Ovary (tissue), 9 donors: Measurements from ENCODE around the gene ADPRHL1. TPM values are rescaled to one million over a fixed set of nuclear protein-coding genes. Genes with fewer than 3 reads are reported as not detected.

ENCODE experiments used
- DNase-seq, 5 donors: peaks; one replicate each; pipeline ENCODE4 v3.0.0-alpha.2; 2019 to 2020
- H3K27ac ChIP-seq, 2 donors: fragments of 200-600 bp; one replicate each; pipeline versions ENCODE4 v1.5.1 to v1.8.0; 2019 to 2022
- H3K27me3 ChIP-seq: fragments of 200-600 bp; one replicate; pipeline ENCODE4 v1.8.0; 2022
- H3K36me3 ChIP-seq: fragments of 200-600 bp; sonication (generic); one replicate; pipeline ENCODE4 v1.5.1; 2019
- H3K4me1 ChIP-seq: one replicate; pipeline ENCODE4 v1.8.1; 2013; ENCODE audit warnings: mild to moderate bottlenecking, moderate library complexity; ENCODE audit not compliant: insufficient read depth
- H3K4me3 ChIP-seq: fragments of 200-600 bp; sonication (generic); one replicate; pipeline ENCODE4 v1.5.1; 2017
- H3K9me3 ChIP-seq, 2 donors: fragments of 200-600 bp in 1 of 2; sonication (generic) in 1 of 2; one replicate each; pipeline versions ENCODE4 v1.5.1 to v1.8.1; 2013 to 2019; ENCODE audit warnings: mild to moderate bottlenecking in 1 of 2, moderate library complexity in 1 of 2
- EP300 ChIP-seq: sonication (generic); formaldehyde crosslinking; IDR thresholded peaks from one replicate; pipeline ENCODE4 v1.6.1; 2017; ENCODE audit warnings: antibody characterized with exemption
- POLR2A ChIP-seq: fragments of 450-650 bp; IDR thresholded peaks from one replicate; pipeline ENCODE4 v1.6.1; 2017; ENCODE audit warnings: antibody characterized with exemption, mild to moderate bottlenecking, moderate library complexity
- WGBS, 3 donors: extraction: QIAGEN DNeasy Blood & Tissue Kit in 1 of 3; methylation state at CpG; one replicate each; pipeline versions ENCODE4 v1.1.5 to v1.1.7; 2013 to 2017; 5-methylcytosine and 5-hydroxymethylcytosine counted together
- intact Hi-C, 4 donors: fragments of 100-400 bp; cut with DNase I; formaldehyde crosslinking; loops; one replicate each; pipeline versions ENCODE4 v1.11.0 to v1.15.1; 2022 to 2023
- polyA plus RNA-seq, 2 donors: library from polyadenylated mRNA; stranded (reverse); fragments of 200-250 nt in 1 of 2; fragments of 350-450 nt in 1 of 2; fragmentation: Illumina TruSeq in 1 of 2; extraction: RNeasy Lipid Tissue Mini Kit (QIAGEN cat#74804) in 1 of 2; gene quantifications; one replicate each; pipeline ENCODE4 v1.2.3, GENCODE V29; 2013 to 2014
- total RNA-seq, 7 donors: library from RNA; depleted of rRNA in 2 of 7; stranded (reverse); fragments of >200 nt in 2 of 7; fragmentation: NEBNext Ultra II Directional in 3 of 7; extraction: Animal tissue kit (Norgen Biotek cat#: 25700) in 3 of 7; gene quantifications; one replicate each; pipeline versions ENCODE4 v1.1.0 to v1.2.4, GENCODE V29; 2016 to 2023
- TF ChIP-seq, protein P1 (sequence below), 3 donors: fragments of 450-650 bp in 2 of 3; fragments of 200-600 bp in 1 of 3; IDR thresholded peaks; one replicate each; pipeline versions ENCODE4 v1.5.1 to v1.8.0; 2016 to 2022; ENCODE audit warnings: antibody characterized with exemption in 3 of 3, mild to moderate bottlenecking in 1 of 3
- donor health status: DM: no; HTN: no; CAD: no; lungs with moderate emphysema.
- donor health status: DM: no; HTN: no; CAD: no.
- donor health status: Bipolar disorder and iron deficiency.
- donor health status: DM: yes; HTN: yes; CAD: no.
- donor health status: DM: no; HTN: no; CAD: no.
- donor health status: DM: yes; HTN: yes; CAD: no.

ADPRHL1 gene
- total and polyA plus RNA-seq, 9 donors: 1.6 to 5.0 (median 2.2) TPM

DNA sequence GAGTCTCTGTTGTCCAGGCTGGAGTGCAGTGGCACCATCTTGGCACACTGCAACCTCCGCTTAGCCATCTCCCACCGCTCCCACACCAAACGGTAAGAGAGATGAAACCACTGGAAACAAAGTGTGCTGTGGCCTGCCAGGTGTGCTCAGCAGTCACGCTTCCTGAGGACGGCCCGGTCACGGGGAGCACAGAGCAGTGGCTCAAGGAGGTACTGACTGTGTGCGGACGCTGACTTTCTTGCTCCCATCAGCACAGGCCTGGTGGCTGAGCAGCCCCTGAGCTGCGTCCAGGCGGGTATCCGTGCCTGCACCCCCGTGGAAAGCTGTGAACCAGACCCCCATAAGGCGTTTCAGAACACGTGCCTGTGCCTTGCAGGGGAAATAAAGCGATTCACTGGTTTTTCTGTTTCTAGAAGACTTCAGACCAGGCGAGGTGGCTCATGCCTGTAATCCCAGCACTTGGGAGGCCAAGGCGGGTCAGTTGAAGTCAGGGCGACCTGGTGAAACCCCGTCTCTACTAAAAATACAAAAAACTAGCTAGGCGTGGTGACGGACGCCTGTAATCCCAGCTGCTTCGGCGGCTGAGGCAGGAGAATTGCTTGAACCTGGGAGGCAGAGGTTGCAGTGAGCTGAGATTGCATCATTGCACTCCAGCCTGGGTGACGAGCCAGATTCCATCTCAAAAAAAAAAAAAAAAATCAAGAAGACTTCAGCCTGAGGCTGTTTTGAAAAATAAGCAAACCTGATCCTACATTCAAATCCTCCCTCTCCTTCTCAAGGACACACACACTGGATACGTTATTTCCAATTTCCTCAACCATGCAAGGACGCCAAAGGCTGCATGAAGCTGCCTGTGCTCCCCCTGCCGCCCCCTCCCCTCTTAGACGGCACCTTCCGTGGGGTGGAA, 25.5 kb downstream of the ADPRHL1 start:
- TF ChIP-seq, protein P1, sequence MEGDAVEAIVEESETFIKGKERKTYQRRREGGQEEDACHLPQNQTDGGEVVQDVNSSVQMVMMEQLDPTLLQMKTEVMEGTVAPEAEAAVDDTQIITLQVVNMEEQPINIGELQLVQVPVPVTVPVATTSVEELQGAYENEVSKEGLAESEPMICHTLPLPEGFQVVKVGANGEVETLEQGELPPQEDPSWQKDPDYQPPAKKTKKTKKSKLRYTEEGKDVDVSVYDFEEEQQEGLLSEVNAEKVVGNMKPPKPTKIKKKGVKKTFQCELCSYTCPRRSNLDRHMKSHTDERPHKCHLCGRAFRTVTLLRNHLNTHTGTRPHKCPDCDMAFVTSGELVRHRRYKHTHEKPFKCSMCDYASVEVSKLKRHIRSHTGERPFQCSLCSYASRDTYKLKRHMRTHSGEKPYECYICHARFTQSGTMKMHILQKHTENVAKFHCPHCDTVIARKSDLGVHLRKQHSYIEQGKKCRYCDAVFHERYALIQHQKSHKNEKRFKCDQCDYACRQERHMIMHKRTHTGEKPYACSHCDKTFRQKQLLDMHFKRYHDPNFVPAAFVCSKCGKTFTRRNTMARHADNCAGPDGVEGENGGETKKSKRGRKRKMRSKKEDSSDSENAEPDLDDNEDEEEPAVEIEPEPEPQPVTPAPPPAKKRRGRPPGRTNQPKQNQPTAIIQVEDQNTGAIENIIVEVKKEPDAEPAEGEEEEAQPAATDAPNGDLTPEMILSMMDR (IDR thresholded peaks at IDR 0.05): no peak
- no peak for TF ChIP-seq EP300
- no peak for TF ChIP-seq POLR2A
- Histone ChIP-seq H3K36me3 (no peaks in the 10 kb centered on the region), H3K27ac (no peak overlapping the region), H3K27me3 (no peaks in the 10 kb centered on the region), H3K4me1 (no peaks in the 10 kb centered on the region), H3K4me3 (no peak overlapping the region), H3K9me3 (no peaks in the 10 kb centered on the region)
- peak in 1 of 5 donors; percentile 12 for DNase-seq
- WGBS, 3 donors: 54 to 66% (median 60%) methylated on average over 31 of the region's 31 CpGs
- intact Hi-C loops: no loop called here

DNA sequence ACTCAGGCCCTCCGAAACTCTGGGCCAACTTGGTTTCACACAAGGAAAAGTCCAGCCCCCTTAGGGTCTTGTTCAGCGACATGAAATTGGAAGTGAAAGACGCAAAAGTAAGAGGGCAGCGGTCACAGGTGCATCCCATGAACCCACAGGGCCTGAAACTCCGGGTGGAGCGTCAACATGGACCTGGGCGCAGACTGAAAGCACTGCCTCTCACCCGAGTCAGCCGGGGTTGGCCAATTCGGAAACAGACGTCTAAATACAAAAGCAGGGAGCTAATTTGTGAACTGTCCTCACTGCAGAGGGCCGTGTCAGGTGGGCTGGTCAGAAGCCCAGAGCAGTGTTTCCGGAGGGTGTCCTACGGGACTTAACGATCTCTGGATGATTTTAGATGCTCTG, 26.7 kb downstream of the ADPRHL1 start:
- H3K27me3 ChIP-seq: no peaks in the 10 kb centered on the region
- no peaks in the 10 kb centered on the region for H3K9me3 ChIP-seq
- no peak overlapping the region for H3K27ac ChIP-seq
- no peaks in the 10 kb centered on the region for H3K4me1 ChIP-seq
- intact Hi-C loops: no loop called here
- 80 to 89% (median 87%) methylated on average over 15 of the region's 15 CpGs for WGBS, 3 donors
- TF ChIP-seq, protein P1 (IDR thresholded peaks at IDR 0.05): no peak
- TF ChIP-seq EP300: no peak
- no peak for TF ChIP-seq POLR2A
- DNase-seq: no peak
- H3K4me3 ChIP-seq: no peak overlapping the region
- H3K36me3 ChIP-seq: no peaks in the 10 kb centered on the region

DNA sequence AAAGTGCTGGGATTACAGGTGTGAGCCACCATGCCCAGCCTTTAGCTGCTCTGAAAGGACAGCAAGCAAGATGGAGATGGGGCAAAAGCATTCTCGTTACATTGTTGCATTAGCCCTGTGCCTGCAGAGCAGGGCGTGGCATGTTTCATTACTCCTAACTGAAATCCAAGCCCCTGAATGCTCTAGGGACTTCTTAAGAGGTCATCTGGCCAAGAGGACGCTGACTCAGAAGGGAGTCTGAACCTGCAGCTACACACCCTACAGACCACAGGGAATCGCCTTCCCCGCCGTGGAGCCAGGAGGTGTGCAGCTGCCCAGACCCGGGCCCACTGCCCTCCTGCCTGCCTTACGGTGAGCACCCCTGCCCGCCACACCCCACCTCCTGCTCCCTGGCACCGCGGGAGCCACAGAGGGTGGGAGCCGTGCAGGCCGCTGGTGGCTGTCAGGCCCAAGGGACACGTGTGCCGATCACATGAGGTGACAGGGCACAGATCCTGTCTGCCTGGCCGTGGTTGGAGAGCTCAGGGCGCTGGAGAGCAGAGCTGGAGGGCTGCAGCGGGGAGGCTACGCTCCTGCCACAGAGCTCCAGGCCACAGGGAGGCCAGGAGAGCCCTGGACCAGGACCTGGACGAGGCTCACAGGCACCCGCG, 27.2 kb downstream of the ADPRHL1 start:
- no peak overlapping the region for H3K4me3 ChIP-seq

DNA sequence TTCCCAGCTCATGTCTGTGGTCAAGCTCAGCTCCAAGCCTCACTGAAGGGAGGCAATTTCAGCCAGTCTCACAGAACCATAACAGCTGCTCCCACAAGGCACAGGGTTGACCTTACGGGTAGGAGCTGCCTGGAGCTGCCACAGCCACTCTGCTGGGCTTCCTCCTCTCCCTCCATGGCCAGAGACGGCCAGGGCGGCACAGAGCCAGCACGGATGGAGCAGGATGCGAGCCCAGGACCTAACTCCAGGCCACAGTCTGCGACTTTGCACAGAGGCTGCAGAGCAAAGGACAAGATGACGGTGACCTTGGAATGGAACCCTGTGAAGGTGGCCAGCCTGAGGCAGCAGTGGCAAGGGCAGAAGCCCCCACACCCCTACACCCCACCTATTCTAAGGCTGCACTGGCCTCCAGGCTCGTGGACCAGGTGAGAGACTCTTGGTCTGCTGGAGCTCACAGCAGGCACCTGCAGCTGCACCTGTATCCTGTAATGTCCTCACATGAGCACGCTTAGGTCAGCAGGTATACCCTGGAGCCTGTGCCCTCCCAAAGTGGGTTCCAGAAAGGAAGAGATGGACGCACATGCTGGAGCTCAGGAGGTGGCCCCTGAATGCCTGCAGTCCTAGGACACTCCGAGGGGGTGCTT, 29.6 kb downstream of the ADPRHL1 start:
- Histone ChIP-seq H3K9me3 (no peaks in the 10 kb centered on the region), H3K4me3 (no peak overlapping the region), H3K36me3 (no peaks in the 10 kb centered on the region), H3K27ac (no peak overlapping the region), H3K4me1 (peaks cover 3% of the 10 kb centered on the region), H3K27me3 (no peaks in the 10 kb centered on the region)
- intact Hi-C loops: no loop called here
- 51 to 71% (median 61%) methylated on average over 10 to 11 of the region's 11 CpGs for WGBS, 3 donors
- no peak for DNase-seq
- TF ChIP-seq POLR2A: no peak
- TF ChIP-seq EP300: no peak
- TF ChIP-seq, protein P1 (IDR thresholded peaks at IDR 0.05): no peak

More for the DNA sequence above, 27.2 kb downstream of the ADPRHL1 start:
- no peaks in the 10 kb centered on the region for H3K9me3 ChIP-seq
- no peaks in the 10 kb centered on the region for H3K27me3 ChIP-seq
- whole genome bisulfite sequencing, 3 donors: 94 to 95% (median 94%) methylated on average over 22 of the region's 22 CpGs
- intact Hi-C loops: no loop called here
- DNase-seq: no peak
- no peaks in the 10 kb centered on the region for H3K36me3 ChIP-seq
- H3K27ac ChIP-seq: no peak overlapping the region
- H3K4me1 ChIP-seq: peaks cover 3% of the 10 kb centered on the region
- TF ChIP-seq, protein P1 (IDR thresholded peaks at IDR 0.05): no peak
- TF ChIP-seq EP300 (no peak), POLR2A (no peak)
